PFSK-1 (cell line): Measurements from ENCODE around the gene NACC2.

Experiments used
- FOXP2 ChIP-seq: optimal IDR thresholded peaks from 2 replicates; pipeline ENCODE3; 2011; ENCODE audit warnings: borderline replicate concordance, control low read depth, inconsistent platforms; ENCODE audit not compliant: insufficient read depth; ENCODE audit errors: extremely low read length, extremely low read depth
- POLR2AphosphoS5 ChIP-seq: IDR thresholded peaks from 2 replicates; pipeline ENCODE4 v1.6.1; 2012; ENCODE audit warnings: low read depth, mild to moderate bottlenecking, control low read depth, low read length, moderate library complexity
- REST ChIP-seq, 2 experiments: IDR thresholded peaks; 2 replicates each; pipeline versions ENCODE4 v1.6.1 to v1.8.0; 2011 to 2012; ENCODE audit warnings: low read depth in 2 of 2, low read length in 2 of 2, control low read depth in 1 of 2, inconsistent platforms in 1 of 2, mild to moderate bottlenecking in 1 of 2, moderate library complexity in 1 of 2; ENCODE audit not compliant: insufficient read depth in 1 of 2
- SIN3A ChIP-seq: IDR thresholded peaks from 2 replicates; pipeline ENCODE4 v1.6.1; 2012; ENCODE audit warnings: mild to moderate bottlenecking, low read length, moderate library complexity, borderline replicate concordance; ENCODE audit not compliant: insufficient read depth
- TAF1 ChIP-seq: IDR thresholded peaks from 2 replicates; pipeline ENCODE4 v1.6.1; 2012; ENCODE audit warnings: low read length, control low read depth, borderline replicate concordance; ENCODE audit not compliant: insufficient read depth

The NACC2 gene

DNA sequence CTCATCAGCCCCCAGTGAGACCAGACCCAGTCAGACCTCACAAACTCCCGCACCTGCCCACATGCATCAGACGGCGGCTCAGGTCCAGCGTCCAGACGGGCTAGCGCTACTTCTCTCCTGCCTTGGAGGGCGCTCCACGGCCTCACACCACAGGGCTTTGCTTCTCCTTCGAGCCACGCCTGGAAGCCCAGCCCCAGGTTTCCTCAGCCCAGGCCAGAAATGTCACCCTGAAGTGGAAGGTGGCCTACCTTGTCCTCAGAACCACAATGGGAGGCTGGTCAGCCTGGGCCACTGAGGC lies 2.8 kb downstream of the NACC2 start:
- TF ChIP-seq POLR2AphosphoS5 (no peak), FOXP2 (no peak), SIN3A (no peak), REST (IDR thresholded peaks at IDR 0.05; ENCODE audit: insufficient read depth in 1 of 2, low read depth in 2 of 2, low read length in 2 of 2) (no peak), TAF1 (no peak)

DNA sequence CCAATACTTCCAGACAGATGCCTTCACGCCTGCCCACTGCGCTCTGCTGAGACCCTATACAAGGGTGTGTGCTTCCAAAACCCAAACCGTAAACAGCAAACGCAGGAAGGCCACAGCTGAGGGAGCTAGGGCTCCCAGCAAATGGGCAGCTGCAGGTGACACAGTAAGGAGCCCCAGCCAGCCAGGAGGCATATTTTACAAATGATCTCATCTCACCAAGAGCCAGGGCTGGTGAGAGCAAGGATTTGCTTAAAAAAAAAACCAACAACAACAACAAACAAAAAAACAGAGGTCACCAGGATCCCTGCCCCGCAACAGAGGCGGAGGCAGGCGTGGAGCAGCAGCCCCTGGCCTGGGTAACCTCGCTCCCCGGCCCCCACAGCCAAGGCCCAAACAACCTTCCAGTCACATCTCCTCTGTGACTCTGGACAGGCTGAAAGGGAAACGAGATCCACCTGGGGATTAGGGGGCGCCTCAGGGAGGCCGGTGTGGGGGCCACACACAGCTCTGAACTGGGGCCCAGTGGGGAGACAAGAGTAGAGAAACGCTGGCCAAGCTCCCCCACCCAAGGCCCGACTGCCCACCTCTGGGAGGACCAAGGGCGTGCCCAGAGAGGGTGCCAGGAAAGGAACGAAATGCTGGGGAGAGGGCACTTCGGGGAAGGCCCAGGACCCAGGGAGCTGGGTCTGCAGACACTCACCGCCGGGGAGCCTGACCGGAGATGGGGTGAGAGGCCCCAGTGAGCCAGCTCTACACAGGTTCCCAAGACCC lies 3.3 kb downstream of the NACC2 start:
- TF ChIP-seq FOXP2 (no peak), POLR2AphosphoS5 (no peak), REST (IDR thresholded peaks at IDR 0.05; ENCODE audit: insufficient read depth in 1 of 2, low read depth in 2 of 2, low read length in 2 of 2) (no peak), SIN3A (no peak), TAF1 (no peak)

DNA sequence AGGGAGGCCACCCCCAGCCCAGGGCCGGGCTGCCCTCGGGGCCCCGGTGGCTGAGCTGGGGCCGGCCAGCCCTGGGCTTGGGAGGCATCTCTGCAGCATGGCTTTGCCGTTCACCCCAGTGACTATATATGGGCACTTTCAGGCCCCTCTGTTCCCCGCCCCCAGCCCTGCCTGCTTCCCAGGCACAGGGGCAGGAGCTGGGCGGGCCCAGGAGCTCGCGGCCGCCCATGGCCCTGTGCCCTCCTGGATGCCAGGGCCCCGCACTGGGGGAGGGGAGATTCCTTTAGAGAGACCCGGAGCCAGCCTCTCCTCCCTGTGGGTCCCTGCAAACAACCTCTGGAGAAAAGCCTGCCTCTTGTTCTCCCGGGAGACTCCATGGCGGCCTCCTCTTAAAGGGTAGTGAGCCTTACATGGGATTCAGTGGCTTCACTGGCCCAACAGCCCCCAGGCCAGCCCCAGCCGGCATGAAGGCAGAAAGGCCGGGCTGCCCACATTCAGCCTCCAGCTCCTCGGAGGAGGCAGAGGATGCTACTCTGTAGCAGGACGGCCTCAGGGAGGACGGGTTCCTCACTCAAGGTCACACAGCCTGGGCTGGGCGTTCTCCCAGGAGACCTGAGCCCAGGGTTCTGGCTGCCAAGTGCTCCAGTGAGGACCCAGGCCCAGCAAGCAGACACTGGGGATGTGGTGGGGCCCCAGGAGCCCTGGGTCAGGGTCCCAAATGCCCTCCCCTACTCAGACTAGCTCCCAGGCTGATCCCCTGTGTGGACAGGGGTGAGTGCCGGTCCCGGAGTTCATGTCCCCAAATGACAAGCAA lies 4.1 kb downstream of the NACC2 start:
- TF ChIP-seq TAF1 (no peak), SIN3A (no peak), POLR2AphosphoS5 (no peak), REST (IDR thresholded peaks at IDR 0.05; ENCODE audit: insufficient read depth in 1 of 2, low read depth in 2 of 2, low read length in 2 of 2) (no peak), FOXP2 (no peak)

- TF ChIP-seq REST (IDR thresholded peaks at IDR 0.05; ENCODE audit: insufficient read depth in 1 of 2, low read depth in 2 of 2, low read length in 2 of 2) (no peak), FOXP2 (no peak), POLR2AphosphoS5 (no peak)
Measured at GRCh38 chr9:136090056-136090735, 4.9 kb downstream of the NACC2 start.
